Psoas muscle (tissue), 8 donors: ENCODE measurements around the gene PGC. TPM values are rescaled to one million over a fixed set of nuclear protein-coding genes. Genes with fewer than 3 reads are reported as not detected.
A peak's percentile ranks its signal among the peaks of the same experiment; 100 is the strongest.

Experiments used
- ATAC-seq, 4 donors: fragments of 200-7000 bp; cut with Tn5 transposase; one replicate each; pipeline ENCODE4 v1.9.1; 2020; ENCODE audit warnings: moderate library complexity in 3 of 4, mild to moderate bottlenecking in 2 of 4
- DNase-seq, 2 donors: peaks; one replicate each; pipeline ENCODE4 v3.0.0-alpha.2; 2020
- H3K27ac ChIP-seq: fragments of 200-600 bp; one replicate; pipeline ENCODE4 v1.8.0; 2022
- H3K27me3 ChIP-seq, 3 donors: fragments of 200-600 bp in 1 of 3; one replicate each; pipeline versions ENCODE4 v1.6.1 to v1.8.0; 2013 to 2022; ENCODE audit warnings: low read length in 2 of 3, mild to moderate bottlenecking in 2 of 3, moderate library complexity in 1 of 3; ENCODE audit not compliant: insufficient read depth in 3 of 3
- H3K36me3 ChIP-seq, 2 donors: fragments of 200-600 bp in 1 of 2; one replicate each; pipeline versions ENCODE4 v1.6.1 to v1.8.0; 2013 to 2022; ENCODE audit warnings: low read depth in 1 of 2, mild to moderate bottlenecking in 1 of 2, moderate library complexity in 1 of 2; ENCODE audit not compliant: insufficient read depth in 1 of 2
- H3K4me1 ChIP-seq: fragments of 200-600 bp; one replicate; pipeline ENCODE4 v1.8.0; 2022
- H3K4me3 ChIP-seq: fragments of 200-600 bp; one replicate; pipeline ENCODE4 v1.8.0; 2022; ENCODE audit warnings: mild to moderate bottlenecking
- H3K9me3 ChIP-seq: fragments of 200-600 bp; one replicate; pipeline ENCODE4 v1.8.0; 2022
- WGBS, 3 donors: extraction: QIAGEN DNeasy Blood & Tissue Kit; methylation state at CpG; one replicate each; pipeline versions ENCODE4 v1.1.6 to v1.1.7; 2013; 5-methylcytosine and 5-hydroxymethylcytosine counted together
- intact Hi-C, 2 donors: fragments of 100-400 bp; cut with DNase I; formaldehyde crosslinking; loops; one replicate each; pipeline versions ENCODE4 v1.11.0 to v1.14.2; 2022
- polyA plus RNA-seq, 3 donors: library from polyadenylated mRNA; stranded (reverse); fragments of 200-250 nt; gene quantifications; one replicate each; pipeline ENCODE4 v1.2.3, GENCODE V29; 2013
- total RNA-seq, 4 donors: library from RNA; stranded (reverse); fragmentation: NEBNext Ultra II Directional in 2 of 4; extraction: Animal tissue kit (Norgen Biotek cat#: 25700) in 2 of 4; gene quantifications; one replicate each; pipeline versions ENCODE4 v1.2.1 to v1.2.4, GENCODE V29; 2021 to 2023
- TF ChIP-seq, protein P1 (sequence below): fragments of 200-600 bp; IDR thresholded peaks from one replicate; pipeline ENCODE4 v1.8.0; 2022; ENCODE audit warnings: antibody characterized with exemption
- donor health status: healthy with polysubstance abuse.
- donor health status: DM: no; HTN: no; CAD: no; lungs with moderate emphysema.
- donor health status: Bipolar disorder and iron deficiency.
- donor health status: healthy.
- donor health status: DM: yes; HTN: yes; CAD: no.
- donor health status: DM: no; HTN: no; CAD: no.
- donor health status: DM: no; HTN: no; CAD: no.
- donor health status: DM: yes; HTN: yes; CAD: no.

PGC gene
- total and polyA plus RNA-seq, 7 donors: 0.48 to 1.0 TPM; not detected in 5

DNA sequence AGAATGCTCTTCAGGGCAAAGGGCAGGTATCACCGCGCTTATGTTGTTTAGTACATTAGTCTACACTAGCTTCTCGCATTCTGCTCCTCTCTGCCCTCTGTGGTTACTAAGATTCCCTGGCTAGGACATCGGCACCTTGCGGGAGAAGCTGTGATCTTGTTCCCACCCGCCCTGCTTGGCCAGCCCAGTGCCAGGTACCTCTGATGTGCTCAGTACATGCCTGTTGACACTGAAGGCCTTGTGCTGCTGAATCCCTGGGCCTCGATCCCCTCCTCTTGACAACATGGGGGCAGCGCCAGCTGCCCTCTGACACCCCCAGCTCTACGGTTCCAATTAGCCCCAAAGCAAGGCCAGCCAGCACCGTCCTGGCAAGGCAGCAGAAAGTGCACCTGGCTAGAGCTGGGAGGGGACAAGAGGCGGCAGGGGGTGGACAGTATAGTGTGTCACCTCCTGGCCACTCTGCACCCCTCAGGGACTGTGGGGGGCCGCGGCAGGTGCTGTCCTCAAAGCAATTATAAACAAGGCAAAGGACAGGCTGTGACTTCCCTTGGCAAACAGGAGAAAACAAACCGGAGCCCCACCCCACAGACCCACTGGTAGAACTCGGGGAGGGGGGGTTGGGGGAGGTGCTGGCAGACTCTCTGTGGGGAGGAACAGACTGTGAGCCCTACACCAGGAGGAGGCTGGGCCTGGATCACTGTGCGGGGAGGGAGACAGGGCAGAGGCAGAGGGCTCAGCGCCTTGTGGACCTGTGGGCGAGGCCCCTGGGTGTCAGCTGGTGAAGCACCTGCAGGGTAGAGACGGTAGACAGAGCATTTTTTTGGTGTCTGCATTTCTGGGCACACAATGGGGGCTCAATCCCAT is 18.9 kb downstream of the PGC start:
- TF ChIP-seq, protein P1, sequence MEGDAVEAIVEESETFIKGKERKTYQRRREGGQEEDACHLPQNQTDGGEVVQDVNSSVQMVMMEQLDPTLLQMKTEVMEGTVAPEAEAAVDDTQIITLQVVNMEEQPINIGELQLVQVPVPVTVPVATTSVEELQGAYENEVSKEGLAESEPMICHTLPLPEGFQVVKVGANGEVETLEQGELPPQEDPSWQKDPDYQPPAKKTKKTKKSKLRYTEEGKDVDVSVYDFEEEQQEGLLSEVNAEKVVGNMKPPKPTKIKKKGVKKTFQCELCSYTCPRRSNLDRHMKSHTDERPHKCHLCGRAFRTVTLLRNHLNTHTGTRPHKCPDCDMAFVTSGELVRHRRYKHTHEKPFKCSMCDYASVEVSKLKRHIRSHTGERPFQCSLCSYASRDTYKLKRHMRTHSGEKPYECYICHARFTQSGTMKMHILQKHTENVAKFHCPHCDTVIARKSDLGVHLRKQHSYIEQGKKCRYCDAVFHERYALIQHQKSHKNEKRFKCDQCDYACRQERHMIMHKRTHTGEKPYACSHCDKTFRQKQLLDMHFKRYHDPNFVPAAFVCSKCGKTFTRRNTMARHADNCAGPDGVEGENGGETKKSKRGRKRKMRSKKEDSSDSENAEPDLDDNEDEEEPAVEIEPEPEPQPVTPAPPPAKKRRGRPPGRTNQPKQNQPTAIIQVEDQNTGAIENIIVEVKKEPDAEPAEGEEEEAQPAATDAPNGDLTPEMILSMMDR: no peak
- Histone ChIP-seq H3K27me3 (no peaks in the 10 kb centered on the region), H3K9me3 (no peaks in the 10 kb centered on the region), H3K27ac (peak overlapping the region; percentile 79), H3K4me3 (peak overlapping the region; percentile 88), H3K36me3 (peaks cover 0 to 6% of the 10 kb centered on the region in 2 donors), H3K4me1 (peaks cover 97% of the 10 kb centered on the region)
- peak in 1 of 2 donors; percentile 89 for DNase-seq
- WGBS, 3 donors: 28 to 43% (median 29%) methylated on average over 19 of the region's 19 CpGs
- ATAC-seq: peak; percentile 57 to 71 (median 68)
- intact Hi-C loops: no loop called here

DNA sequence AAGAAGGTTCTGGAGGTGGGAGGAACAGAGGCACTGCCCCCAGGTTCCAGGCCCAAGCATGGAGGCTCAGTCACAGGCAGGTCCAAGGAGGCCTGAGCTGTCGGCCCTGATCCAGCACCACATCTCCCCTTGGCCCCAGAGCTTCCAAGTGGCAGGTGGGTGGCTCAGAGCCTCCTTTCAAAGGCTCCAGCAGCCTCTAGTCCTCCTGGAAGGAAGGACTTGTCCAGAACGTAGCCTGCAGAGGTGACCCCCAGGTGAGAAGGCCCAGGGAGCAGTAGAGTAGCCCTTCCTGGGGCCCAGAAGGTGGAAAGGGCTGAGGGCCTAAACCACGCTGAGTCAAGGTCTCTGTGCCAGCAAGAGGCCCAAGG is 19.5 kb downstream of the PGC start:
- 30 to 58% (median 32%) methylated on average over 3 of the region's 3 CpGs for WGBS, 3 donors
- H3K4me1 ChIP-seq: peaks cover 99% of the 10 kb centered on the region

DNA sequence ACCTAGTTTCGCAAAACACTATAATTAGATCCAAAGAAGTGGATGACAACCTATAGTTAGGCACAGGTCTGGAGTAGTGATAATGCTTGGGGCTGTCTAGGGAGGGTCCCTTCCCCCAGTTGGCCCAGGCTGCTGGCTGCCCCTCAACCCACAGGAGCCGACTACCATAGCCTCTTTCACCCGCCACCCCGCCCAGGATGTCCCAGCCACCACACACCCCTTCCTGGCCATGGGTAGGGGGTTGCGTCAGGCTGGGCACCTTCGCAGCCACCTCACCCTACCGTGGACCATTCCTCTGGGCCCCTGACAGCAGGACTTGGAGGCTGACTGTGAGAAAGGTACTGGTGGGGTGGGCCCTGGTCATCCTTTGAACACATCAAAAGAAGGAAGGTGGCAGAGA is 20.3 kb downstream of the PGC start:
- intact Hi-C loops: no loop called here
- no peaks in the 10 kb centered on the region for H3K27me3 ChIP-seq
- TF ChIP-seq, protein P1: no peak
- peaks cover 0 to 3% of the 10 kb centered on the region in 2 donors for H3K36me3 ChIP-seq
- 69 to 81% (median 76%) methylated on average over 7 of the region's 7 CpGs for WGBS, 3 donors
- peak in 1 of 2 donors; percentile 57 for DNase-seq
- H3K4me1 ChIP-seq: peaks cover 99% of the 10 kb centered on the region
- peak overlapping the region; percentile 79 for H3K27ac ChIP-seq
- H3K4me3 ChIP-seq: no peak overlapping the region
- ATAC-seq: no peak
- H3K9me3 ChIP-seq: no peaks in the 10 kb centered on the region

More for the DNA sequence above, 19.5 kb downstream of the PGC start:
- DNase-seq: no peak
- TF ChIP-seq, protein P1: no peak
- H3K4me3 ChIP-seq: peak overlapping the region; percentile 18
- H3K36me3 ChIP-seq: peaks cover 0 to 6% of the 10 kb centered on the region in 2 donors
- intact Hi-C loops: no loop called here
- no peaks in the 10 kb centered on the region for H3K9me3 ChIP-seq
- no peak for ATAC-seq
- no peaks in the 10 kb centered on the region for H3K27me3 ChIP-seq
- H3K27ac ChIP-seq: peak overlapping the region; percentile 79

DNA sequence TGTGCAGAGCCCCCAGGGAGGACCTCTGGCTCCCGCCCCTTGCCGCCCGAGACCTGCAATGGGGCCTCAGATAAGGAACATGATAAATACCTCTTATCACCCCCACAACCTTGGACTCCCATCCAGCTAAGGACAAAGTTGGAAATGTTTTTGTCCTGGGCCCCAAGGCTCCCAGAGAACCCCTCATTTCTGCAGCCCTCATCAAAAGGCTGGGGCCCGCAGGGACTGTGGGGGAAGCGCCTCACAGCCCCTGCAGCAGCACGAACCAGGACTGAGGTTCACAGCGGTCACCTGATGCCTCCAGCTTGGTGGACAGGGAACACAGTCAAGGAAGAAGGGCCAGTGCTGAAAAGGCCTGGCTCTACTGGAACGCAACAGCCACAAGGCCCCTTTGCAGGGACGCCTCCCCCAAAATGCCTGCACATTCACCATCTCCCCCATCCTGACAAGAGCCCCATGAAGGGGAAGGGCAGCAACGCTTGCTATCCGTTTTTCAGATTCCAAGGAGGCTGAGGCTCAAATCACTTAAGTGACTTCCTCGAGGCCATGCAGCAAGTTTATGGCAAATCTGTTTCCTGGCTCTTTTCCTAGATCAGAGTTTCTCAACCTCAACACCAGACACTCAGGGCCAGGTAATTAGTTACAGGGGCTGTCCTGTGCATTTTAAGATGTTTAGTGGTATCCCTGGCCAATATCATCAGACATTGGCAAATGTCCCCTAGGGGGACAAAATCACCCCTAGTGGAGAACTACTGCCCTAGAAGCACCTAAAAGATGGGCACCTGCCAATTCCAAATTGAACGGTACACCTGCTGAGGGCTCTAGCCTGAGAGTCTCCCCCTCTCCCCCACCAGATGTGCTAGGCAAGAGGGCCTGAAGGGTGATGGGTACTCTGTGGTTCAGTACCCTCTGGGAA is 22.4 kb downstream of the PGC start:
- TF ChIP-seq, protein P1: no peak
- Histone ChIP-seq H3K4me3 (peak overlapping the region; percentile 49), H3K36me3 (no peaks in the 10 kb centered on the region), H3K27ac (peak overlapping the region; percentile 79), H3K9me3 (no peaks in the 10 kb centered on the region), H3K4me1 (peaks cover 99% of the 10 kb centered on the region), H3K27me3 (no peaks in the 10 kb centered on the region)
- 56 to 77% (median 69%) methylated on average over 13 of the region's 13 CpGs for WGBS, 3 donors
- ATAC-seq (no peak), DNase-seq (peak in 1 of 2 donors; percentile 43)
- intact Hi-C loops: no loop called here
